ENCODE measurements around the gene C6orf47.

Gene C6orf47

DNA sequence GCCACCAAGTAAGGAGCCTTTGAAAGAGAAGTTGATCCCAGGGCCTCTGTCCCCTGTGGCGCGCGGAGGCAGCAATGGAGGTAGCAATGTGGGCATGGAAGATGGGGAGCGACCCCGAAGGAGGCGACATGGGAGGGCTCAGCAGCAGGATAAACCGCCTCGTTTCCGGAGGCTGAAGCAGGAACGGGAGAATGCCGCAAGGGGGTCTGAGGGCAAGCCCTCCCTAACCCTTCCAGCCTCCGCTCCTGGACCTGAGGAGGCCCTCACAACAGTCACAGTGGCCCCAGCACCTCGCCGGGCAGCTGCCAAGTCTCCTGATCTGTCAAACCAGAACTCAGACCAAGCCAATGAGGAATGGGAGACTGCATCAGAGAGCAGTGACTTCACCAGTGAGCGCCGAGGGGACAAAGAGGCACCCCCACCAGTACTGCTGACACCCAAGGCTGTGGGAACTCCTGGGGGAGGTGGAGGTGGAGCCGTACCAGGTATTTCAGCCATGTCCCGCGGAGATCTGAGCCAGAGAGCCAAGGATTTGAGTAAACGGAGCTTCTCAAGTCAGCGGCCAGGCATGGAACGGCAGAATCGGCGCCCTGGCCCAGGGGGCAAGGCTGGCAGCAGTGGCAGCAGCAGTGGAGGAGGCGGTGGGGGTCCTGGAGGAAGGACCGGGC is 28.2 kb downstream of the C6orf47 start:
- DNase-seq: no peak

DNA sequence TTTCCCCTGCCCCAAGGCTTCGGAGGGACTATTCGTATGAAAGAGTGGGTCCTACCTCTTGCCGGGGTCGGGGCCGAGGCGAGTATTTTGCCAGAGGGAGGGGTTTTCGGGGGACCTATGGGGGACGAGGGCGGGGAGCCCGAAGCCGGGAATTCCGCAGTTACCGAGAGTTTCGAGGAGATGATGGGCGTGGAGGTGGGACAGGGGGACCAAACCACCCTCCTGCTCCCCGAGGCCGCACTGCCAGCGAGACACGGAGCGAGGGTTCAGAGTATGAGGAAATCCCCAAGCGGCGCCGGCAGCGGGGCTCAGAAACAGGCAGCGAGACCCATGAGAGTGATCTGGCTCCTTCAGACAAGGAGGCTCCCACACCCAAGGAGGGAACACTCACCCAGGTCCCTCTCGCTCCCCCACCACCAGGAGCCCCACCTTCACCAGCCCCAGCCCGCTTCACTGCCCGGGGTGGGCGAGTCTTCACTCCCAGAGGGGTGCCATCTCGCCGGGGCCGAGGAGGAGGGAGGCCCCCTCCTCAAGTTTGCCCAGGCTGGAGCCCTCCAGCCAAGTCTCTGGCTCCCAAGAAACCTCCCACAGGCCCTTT is 28.8 kb downstream of the C6orf47 start:
- no peak for DNase-seq

DNA sequence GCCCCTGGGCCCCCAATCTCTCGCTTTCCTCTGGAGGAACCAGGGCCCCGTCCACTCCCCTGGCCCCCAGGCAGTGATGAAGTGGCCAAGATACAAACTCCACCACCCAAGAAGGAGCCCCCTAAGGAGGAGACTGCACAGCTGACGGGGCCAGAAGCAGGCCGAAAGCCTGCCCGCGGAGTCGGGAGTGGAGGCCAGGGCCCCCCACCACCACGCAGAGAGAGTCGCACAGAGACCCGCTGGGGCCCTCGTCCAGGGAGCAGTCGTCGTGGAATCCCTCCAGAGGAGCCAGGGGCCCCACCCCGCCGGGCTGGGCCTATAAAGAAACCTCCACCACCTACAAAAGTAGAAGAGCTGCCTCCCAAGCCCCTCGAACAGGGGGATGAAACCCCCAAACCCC is 29.4 kb downstream of the C6orf47 start:
- DNase-seq: no peak

DNA sequence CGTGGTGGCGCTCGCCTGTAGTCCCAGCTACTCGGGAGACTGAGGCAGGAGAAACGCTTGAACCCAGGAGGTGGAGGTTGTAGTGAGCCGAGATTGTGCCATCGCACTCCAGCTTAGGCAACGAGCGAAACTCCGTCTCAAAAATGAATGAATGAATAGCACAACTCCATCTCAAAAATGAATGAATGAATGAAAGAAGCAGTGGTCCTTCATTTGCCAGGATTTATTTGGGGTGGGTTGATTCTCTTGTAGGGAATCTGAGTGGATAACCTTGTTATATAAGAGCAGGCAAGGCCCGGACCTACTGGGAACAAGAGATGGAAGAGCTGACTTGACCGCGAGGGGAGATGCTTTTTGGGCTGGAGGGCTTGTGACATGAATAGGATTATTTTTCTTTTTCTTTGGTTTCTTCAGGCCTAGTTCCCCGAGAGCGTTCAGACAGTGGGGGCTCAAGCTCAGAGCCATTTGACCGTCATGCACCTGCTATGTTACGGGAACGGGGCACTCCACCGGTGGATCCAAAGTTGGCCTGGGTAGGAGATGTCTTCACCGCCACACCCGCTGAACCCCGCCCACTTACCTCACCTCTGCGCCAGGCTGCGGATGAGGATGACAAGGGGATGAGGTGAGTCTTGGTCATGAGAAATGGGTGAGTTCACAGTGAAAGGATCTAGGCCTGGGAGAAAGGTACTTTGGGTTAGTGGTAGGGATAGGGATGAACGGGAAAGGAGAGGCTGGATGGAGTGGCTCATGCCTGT is 30.2 kb downstream of the C6orf47 start:
- DNase-seq: no peak

DNA sequence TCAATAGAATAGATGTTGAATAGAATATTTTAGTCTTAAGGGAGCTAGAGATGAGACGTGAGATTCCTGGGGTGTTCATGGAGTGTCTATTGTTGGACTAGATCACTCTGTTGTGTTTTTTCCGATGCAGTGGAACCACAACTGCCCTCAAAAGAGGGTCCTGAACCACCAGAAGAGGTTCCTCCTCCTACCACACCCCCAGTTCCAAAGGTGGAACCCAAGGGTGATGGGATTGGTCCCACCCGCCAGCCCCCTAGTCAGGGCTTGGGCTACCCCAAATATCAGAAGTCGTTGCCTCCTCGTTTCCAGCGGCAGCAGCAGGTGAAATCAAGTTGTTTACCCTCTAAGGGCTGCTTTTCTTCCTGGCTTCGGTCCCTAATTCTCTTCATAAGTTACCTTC is 31.6 kb downstream of the C6orf47 start:
- DNase-seq: no peak

DNA sequence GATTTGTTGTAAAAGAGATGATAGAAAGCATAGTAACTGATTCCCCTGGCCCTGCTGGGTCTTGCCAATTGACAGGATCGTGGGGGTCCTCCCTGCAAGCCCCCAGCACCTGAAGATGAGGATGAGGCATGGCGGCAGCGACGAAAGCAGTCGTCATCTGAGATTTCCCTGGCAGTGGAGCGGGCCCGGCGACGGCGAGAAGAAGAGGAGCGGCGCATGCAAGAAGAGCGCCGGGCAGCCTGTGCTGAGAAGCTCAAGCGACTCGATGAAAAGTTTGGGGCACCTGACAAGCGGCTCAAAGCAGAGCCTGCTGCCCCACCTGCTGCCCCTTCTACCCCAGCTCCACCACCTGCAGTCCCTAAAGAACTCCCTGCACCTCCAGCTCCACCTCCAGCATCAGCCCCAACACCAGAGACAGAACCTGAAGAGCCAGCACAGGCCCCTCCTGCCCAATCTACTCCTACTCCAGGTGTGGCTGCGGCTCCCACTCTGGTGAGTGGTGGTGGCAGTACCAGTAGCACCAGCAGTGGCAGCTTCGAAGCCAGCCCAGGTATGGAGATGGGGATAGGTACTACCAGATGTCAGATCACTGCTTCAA is 32.8 kb downstream of the C6orf47 start:
- DNase-seq: no peak

DNA sequence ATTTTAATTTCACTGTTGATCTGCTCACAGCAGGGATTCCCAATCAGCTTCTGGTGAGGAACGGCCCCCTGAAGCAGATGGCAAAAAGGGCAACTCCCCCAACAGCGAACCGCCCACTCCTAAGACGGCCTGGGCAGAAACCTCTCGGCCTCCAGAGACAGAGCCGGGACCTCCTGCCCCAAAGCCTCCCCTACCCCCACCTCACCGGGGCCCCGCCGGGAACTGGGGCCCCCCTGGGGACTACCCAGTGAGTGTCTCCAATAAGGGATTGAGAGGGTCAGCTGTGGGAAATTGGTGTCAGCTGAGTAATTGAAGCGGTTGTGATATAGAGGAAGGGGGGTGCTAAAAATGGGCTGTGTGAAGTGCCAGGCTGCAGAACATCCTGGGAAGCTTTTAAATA is 33.6 kb downstream of the C6orf47 start:
- DNase-seq: no peak

DNA sequence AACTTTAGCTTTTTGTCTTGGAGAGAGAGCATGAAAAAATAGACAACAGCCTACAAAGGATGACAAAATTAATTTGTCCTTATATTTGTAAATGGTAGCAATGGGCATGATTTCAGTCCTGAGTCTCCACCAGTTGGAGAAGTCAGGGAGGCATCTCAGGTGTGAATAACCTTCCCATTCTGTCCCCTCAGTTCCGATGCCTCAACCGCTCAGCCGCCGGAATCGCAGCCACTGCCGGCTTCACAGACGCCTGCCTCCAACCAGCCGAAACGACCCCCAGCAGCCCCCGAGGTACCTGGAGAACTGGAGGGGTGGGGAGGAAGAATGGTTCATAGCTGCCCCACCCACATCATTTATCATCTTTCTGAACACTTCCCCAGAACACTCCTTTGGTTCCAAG is 36.5 kb downstream of the C6orf47 start:
- DNase-seq: no peak

DNA sequence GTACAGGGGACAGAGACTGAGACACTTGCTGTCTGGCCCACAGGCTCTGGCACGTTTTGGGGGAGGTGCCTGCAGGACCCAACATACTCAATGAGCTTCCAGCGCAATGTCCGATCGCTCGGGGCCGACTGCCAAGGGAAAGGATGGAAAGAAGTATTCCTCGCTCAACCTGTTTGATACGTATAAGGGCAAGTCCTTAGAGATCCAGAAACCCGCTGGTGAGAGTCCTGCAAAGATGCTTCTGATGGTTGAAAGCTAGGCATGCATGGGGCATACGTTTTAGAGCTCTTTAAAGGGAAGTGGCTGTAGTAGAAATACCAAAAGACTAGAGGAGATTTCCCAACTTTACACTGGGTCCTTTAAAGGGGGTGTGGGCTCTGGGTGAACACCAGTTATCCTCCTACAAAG is 37.9 kb downstream of the C6orf47 start:
- DNase-seq: no peak

DNA sequence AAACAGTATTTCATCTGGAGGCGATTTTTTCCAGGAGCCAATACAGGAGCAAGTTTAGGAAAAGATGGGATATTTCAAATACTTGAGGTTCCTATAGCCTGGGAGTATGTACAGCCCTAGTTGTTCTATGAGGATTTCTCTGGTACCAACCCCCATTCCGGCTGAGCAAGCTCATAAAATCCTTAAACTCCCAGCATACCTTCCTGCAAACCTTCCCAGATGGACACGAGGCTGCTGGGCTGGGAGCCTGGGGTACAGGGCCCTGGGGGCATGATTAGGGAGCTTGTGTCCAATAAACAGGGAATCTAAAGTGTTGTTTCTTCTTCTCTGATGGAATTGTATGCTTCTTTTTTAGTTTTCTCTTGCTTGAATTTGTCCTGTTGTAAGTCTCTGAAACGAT is 38.6 kb downstream of the C6orf47 start:
- DNase-seq: no peak

DNA sequence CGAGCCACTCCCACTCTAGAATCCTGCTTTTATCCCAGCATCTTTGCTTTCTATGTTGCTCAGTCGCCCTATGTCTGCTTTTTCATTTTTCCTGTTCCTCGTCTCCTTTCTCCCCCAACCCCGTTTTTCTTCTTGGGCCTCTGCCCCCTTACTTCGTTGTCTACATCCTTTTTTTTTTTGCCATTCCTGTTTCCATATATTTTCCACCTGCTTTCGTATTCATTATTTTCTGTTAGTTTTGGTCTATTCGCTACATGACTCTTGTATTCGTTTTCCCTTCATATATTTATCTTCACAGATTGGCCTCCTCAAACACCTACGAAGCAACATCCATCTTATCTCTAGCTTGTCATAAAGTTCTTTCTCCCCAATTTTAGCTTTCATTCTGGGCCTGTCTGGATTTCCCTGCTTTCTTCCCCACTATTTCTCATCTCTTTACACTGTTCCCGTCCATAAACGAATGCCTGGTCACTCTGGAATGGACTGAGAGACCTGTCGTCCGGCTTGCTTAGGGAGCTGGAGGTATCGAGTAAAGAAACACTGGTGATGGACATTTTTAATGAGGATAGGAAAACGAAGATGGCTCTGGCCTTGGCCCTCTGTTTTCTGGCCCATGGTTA is 39.1 kb downstream of the C6orf47 start:
- no peak for DNase-seq

DNA sequence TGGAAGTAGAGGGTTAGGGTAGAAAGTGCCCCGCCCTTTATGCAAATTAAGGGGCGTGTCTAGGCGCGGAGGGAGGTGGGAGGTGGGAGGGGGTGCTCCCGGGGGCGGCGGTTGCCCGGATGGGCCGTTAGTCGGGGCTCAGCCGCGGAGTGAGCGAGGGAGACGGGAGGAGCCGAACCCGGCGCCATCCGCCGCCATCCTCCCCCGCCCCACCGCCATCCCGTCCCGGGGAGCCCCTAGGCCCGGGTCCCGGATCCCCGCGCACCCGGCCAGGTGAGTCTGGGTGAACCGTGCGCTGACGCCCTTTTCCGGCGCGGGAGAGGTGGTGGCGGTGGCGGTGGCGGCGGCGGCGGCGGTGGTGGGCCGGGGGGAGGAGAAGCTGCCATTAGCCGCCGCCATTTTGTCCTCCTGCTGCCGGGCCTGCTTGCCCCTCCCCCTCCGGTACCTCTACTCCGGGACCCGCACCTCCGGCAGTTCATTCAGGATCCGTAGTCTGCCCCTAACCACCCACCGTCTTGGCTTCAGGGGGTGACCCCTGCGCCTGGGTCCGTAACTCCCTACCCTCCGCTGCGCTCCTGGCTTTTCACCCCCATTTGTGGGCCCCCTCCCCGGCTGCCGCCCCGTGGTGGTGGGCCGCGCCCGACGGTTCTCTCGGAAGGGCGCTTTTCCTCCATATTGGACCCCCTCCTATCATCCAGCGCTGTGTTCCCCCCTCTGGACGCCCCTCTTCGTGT is 39.8 kb downstream of the C6orf47 start, which contains the start of gene PRRC2A:
TSS of gene PRRC2A (plus strand) at position 130 of the 734 bp plus-strand sequence. CDS start 2,075 bp downstream, outside the sequence.
- peak; percentile 97 for DNase-seq

DNA sequence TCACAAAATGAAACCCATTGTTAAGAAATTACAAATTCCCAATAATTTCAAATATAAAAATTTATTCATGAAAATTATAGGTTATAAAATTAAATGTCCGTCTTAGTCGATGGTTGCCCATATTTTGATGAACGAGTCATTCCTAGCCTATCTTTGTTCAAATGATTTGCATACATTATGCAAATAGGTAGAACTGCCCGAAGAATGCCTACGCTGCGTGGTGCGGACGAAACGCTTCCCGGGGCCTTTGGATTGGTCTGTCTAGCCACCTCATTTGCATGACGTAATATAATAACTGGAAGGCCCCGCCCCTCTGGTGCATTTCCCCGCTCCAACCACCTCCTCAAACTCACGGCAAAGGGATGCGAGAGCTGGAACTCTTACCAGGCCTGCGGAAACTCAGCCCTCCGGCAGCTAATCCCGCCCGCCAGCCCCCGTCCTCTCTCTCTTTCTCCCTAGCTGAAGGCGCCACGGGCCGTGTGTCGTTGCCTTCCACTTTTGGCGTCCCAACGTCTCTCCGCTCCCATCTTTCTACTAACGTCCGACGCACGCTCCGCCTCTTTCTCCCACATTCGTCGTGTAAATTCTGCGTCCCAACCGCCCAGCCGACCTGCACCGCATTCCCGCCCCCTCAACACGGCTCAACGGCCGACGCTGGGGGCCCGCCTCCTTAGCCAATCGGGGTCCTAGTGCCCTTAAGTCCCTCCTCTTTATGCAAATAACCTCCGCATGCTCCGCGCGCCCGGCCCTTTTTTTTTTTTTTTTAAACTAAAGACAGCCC is 40.6 kb downstream of the C6orf47 start:
- peak; percentile 98 for DNase-seq

DNA sequence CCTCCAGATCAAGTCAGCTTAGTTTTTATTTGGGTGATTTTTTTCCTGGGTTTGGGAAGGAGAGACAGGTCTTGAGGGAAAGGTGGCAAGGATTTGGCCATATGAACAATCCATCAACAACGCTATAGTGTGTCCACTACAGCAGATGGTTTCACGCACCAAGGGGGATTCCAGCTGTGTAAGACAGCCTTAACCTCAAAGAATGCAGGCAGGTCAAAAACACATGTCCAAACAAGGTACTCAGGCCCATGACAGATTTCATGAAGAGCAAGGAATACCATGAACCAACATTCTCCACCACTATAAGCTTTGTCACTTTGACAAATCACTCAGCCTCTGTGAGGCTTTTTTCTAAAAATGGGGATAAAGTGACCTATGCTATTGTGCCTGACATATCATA is 43.6 kb downstream of the C6orf47 start:
- no peak for DNase-seq

DNA sequence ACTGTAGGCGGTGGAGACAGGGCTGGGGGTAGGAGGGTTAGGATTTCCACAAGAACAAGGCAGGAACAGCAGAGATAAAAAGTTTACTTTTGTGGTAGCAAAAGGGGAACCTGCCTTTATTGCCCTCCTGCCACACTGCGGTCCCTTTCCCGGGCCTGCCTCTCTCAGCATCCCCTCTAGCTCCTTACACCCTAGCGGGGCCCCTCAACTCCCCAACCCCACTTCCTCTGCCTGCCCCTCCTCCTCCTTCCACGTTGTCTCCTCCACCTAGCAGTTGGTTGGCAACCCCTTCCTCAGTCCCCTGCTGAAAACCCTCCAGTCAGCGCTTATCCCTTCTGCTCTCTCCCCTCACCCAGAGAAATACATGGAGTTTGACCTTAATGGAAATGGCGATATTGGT is 44.8 kb downstream of the C6orf47 start:
- no peak for DNase-seq

DNA sequence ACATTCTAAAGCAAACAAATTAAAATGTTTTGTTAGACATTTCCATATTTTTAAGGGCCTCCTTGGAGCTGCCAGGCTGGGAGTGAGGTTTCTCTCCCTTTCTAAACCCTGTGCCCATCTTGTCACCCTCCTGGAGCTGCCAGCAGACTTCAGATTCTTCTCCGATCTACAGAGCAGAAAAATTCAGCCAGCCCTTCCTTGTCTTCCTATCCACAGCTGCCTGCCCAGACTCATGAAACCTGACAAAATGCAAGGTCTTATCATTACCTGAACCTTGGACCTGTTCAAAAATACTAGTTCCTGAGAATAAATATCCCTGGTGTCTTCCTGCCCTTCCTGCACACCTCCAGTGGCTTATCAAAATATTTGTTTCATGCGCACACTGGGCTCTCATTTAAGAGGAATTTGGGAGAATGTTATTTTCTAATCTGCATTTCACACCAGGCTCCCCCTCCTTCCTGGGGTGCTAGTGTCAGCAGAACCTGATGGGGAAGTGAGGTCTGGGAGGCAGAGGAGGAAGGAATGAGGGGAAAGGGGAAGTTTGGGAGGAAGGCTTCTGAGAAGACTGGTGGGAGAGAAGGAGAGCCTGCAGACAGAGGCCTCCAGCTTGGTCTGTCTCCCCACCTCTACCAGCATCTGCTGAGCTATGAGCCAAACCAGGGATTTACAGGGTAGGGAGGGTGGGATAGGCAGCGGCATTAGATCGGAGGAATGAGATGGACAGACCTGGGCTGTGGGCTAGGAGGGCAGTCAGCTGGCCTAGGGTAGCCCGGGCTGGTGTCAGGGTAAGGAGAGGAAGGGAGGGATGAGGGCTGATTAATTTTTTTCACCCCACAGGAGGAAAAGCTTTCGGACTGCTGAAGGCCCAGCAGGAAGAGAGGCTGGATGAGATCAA is 45.6 kb downstream of the C6orf47 start, which contains the start of gene AIF1:
TSS of gene AIF1 (plus strand) at position 551 of the 895 bp plus-strand sequence. CDS start at position 647, 96 bp downstream.
- no peak for DNase-seq

DNA sequence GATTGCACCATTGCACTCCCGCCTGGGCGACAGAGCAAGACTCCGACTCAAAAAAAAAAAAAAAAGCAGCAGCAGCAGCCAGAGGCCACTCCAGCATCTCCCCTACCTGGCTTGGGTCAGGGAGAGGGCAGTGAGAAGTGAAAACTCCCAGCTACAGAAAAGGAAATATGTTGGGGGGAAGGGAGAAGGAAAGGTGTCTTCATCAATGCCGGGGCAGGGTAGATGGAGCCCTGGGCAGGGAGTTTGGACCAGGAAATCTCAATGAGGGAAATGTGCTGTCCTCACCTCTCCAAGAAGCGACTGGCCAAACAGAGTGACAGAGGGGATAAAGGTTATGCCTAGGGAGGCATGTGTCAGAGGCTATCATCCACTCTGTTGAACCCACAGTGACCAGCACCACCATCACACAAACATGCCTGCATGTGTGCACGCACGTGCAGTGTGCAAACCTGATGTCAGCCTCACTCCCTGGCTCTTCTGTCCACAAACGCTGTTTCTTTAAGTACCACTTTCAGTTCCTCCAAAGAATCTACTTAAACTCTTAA is 46.4 kb downstream of the C6orf47 start:
- DNase-seq: no peak

DNA sequence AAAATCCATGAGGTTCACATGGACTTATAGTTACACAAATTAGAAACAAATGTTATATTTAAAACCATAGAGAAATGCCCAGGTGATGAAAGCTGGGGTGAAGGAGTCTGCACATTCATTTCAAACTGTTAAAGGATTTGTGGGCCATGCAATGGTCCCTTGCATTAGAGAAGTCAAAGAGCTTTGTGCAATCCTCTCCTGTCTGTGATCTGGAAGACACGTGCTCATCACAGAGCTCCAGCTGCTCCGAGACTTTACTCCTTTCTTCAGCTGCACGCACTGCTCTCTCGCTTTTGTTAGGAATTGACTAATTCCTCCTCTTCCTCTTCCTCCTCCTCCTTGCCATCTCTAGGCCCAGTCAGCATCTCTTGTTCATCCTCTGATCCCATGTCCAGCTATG is 49.6 kb downstream of the C6orf47 start:
- no peak for DNase-seq

DNA sequence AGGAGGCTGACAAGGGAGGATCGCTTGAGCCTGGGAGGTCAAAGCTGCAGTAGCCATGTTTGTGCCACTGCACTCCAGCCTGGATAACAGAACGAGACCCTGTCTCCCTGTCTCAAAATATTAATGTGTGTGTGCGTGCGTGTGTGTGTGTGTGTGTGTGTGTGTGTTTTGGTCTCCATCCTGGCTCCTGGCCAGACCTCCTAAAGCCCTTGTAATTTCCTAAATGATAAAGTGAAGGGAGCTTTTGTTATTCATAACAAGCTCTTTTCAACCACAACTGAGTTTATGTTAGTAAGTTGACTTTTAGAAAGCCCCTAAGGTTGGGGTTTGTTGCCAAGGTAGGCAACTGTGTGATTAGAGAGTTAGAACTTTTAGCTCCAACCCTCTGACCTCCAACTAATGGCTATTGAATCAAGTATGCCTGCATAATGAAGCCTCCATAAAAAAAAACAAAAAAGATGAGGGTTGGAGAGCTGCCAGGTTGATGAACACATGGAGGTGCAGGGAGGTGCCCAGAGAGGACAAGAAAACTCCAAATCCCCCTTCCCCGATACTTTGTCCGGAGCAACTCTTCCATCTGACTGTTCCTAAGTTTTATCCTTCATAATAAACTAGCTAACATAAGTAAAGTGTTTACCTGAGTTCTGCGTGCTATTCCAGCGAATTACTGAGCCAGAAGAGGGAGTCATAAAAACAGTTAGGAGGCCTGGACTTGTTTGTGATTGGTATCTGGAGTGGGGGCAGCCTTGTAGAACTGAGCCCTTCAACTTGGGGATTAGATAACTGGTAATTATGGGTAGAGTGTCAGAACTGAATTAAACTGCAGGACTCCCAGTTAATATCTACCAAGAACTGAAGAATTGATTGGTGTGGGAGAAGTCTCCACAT is 50.8 kb downstream of the C6orf47 start:
- no peak for DNase-seq

Data from right forelimb (tissue), 1 donor.